Measurements from ENCODE around the gene SPTY2D1.

DNA sequence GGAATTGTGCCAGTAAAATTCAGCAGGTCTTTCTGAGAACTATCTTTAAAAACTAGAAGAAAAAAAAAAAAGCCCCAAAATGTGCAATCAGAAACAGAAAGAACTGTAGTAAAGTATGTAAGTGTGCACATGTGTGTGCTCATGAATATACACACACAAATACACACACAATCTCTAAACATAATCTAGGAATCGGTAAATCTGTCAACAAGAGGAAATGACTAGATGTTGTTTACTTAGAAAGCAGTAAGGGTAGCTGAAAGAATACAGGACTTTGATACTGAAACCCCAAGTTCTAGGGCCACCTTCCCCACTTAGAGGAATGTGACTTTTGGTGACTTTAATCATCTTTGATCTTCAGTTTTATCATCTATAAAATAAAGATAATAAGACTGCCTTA lies 58.8 kb downstream of the SPTY2D1 start:
- TF ChIP-seq POLR2A (IDR thresholded peaks at IDR 0.05) = no peak
- TF ChIP-seq CTCF (IDR thresholded peaks at IDR 0.05) = no peak
